IPS-11a (cell line): Measurements from ENCODE around the gene MAPKAPK3.
A peak's percentile ranks its signal among the peaks of the same experiment; 100 is the strongest.
"Not testable (repeated sequence)": the region's sequence is repeated elsewhere in the genome, so short reads cannot be mapped to it uniquely, and the experiment has no call there.

Experiments
- H3K4me3 ChIP-seq: one replicate; pipeline ENCODE4 v1.5.1; 2013; ENCODE audit warnings: low read depth, low read length, control low read depth

The MAPKAPK3 gene

GRCh38 chr3:50676031-50676705, 59.2 kb downstream of the MAPKAPK3 start:
- H3K4me3 ChIP-seq: peak overlapping the region; percentile 66

- no peak overlapping the region for H3K4me3 ChIP-seq
Observed at GRCh38 chr3:50687127-50687751, 70.3 kb downstream of the MAPKAPK3 start.

GRCh38 chr3:50687916-50688315, 71.0 kb downstream of the MAPKAPK3 start:
- H3K4me3 ChIP-seq: no peak overlapping the region

GRCh38 chr3:50688602-50689001, 71.7 kb downstream of the MAPKAPK3 start:
- H3K4me3 ChIP-seq: not testable (repeated sequence)

- H3K4me3 ChIP-seq: no peak overlapping the region
Observed at GRCh38 chr3:50689558-50689957, 72.6 kb downstream of the MAPKAPK3 start.

- no peak overlapping the region for H3K4me3 ChIP-seq
Observed at GRCh38 chr3:50695031-50695430, 78.1 kb downstream of the MAPKAPK3 start.

- H3K4me3 ChIP-seq: no peak overlapping the region
Observed at GRCh38 chr3:50696276-50696675, 79.3 kb downstream of the MAPKAPK3 start.

- H3K4me3 ChIP-seq: no peak overlapping the region
Observed at GRCh38 chr3:50698269-50698668, 81.3 kb downstream of the MAPKAPK3 start.
